Heart right ventricle (tissue), 16 donors: ENCODE data around the gene ADAM10. TPM values are rescaled to one million over a fixed set of nuclear protein-coding genes. Genes with fewer than 3 reads are reported as not detected.

Source experiments
- ATAC-seq, 8 donors: fragments of 200-7000 bp; cut with Tn5 transposase; one replicate each; pipeline ENCODE4 v1.9.1; 2020; ENCODE audit warnings: mild to moderate bottlenecking in 8 of 8, moderate library complexity in 8 of 8, moderate number of reproducible peaks in 1 of 8
- DNase-seq, 2 donors: peaks; one replicate each; pipeline ENCODE4 v3.0.0-alpha.2; 2020
- H3K27ac ChIP-seq, 10 donors: fragments of 200-600 bp; sonication (generic) in 2 of 10; one replicate each; pipeline versions ENCODE4 v1.5.0 to v1.8.0; 2020 to 2022; ENCODE audit warnings: mild to moderate bottlenecking in 3 of 10
- H3K27me3 ChIP-seq, 7 donors: fragments of 200-600 bp; one replicate each; pipeline ENCODE4 v1.8.0; 2021 to 2022; ENCODE audit warnings: mild to moderate bottlenecking in 2 of 7
- H3K36me3 ChIP-seq, 9 donors: fragments of 200-600 bp; sonication (generic) in 1 of 9; one replicate each; pipeline versions ENCODE4 v1.5.0 to v1.8.0; 2020 to 2022; ENCODE audit warnings: mild to moderate bottlenecking in 2 of 9
- H3K4me1 ChIP-seq, 9 donors: fragments of 200-600 bp; sonication (generic) in 1 of 9; one replicate each; pipeline versions ENCODE4 v1.5.0 to v1.8.0; 2020 to 2022; ENCODE audit warnings: mild to moderate bottlenecking in 4 of 9
- H3K4me3 ChIP-seq, 10 donors: fragments of 200-600 bp; sonication (generic) in 2 of 10; one replicate each; pipeline versions ENCODE4 v1.5.0 to v1.8.0; 2020 to 2022; ENCODE audit warnings: mild to moderate bottlenecking in 7 of 10, moderate library complexity in 2 of 10
- H3K9me3 ChIP-seq, 11 donors: fragments of 200-600 bp in 10 of 11; sonication (generic) in 2 of 11; one replicate each; pipeline versions ENCODE4 v1.5.0 to v1.8.0; 2013 to 2022; ENCODE audit warnings: mild to moderate bottlenecking in 2 of 11, control low read depth in 1 of 11, moderate library complexity in 1 of 11
- WGBS, 2 donors: extraction: QIAGEN DNeasy Blood & Tissue Kit; methylation state at CpG; one replicate each; pipeline ENCODE4 v1.1.7; 2013; ENCODE audit warnings: inconsistent platforms in 1 of 2; 5-methylcytosine and 5-hydroxymethylcytosine counted together
- intact Hi-C, 10 donors: fragments of 100-400 bp; cut with DNase I; formaldehyde crosslinking; loops; one replicate each; pipeline versions ENCODE4 v1.11.1 to v1.14.2; 2022
- polyA plus RNA-seq, 2 donors: library from polyadenylated mRNA; stranded (reverse); fragments of 200-250 nt; gene quantifications; one replicate each; pipeline ENCODE4 v1.2.3, GENCODE V29; 2013
- total RNA-seq, 10 donors: library from RNA; stranded (reverse); fragmentation: NEBNext Ultra II Directional in 3 of 10; extraction: Animal tissue kit (Norgen Biotek cat#: 25700) in 3 of 10; gene quantifications; one replicate each; pipeline versions ENCODE4 v1.2.1 to v1.2.4, GENCODE V29; 2021 to 2023
- TF ChIP-seq, protein P1 (sequence below), 9 donors: fragments of 200-600 bp; sonication (generic) in 2 of 9; IDR thresholded peaks; one replicate each; pipeline versions ENCODE4 v1.5.0 to v1.8.0; 2021 to 2022; ENCODE audit warnings: antibody characterized with exemption in 9 of 9, mild to moderate bottlenecking in 5 of 9, moderate library complexity in 1 of 9
- donor health status: Arrhythmogenic right ventricular cardiomyopathy.
- donor health status: ischemic (EF 13 %, LVEDD 7.1; RV severe dilation, severe dysfunction).
- donor health status: healthy with polysubstance abuse.
- donor health status: DM: no; HTN: yes; CAD: no.
- donor health status: DM: no; HTN: no; CAD: no.
- donor health status: ischemic (EF 25% LVEDD 6.9; RV normal size, moderate dysfunction).
- donor health status: ischemic (EF 25% LVEDD 5.7; RV mildly dilated, moderate dysfunction).
- donor health status: healthy.
- donor health status: DM: yes; HTN: yes; CAD: no.
- donor health status: Ischemic cardiomyopathy.
- donor health status: ischemic (EF 35%, LVEDD 5.7; RV mildly dilated, moderate dysfunction).
- donor health status: nonischemic (EF 11% LVEDD 7.7; RV severe dilation, severe dysfunction).
- donor health status: DM: yes; HTN: yes; CAD: no.
- donor health status: PGD.
- donor health status: ischemic (EF 29% LVEDD 5.4; RV normal size, mild dysfunction).
- donor health status: nonischemic (EF 23%, LVEDD 6.1; RV moderate dilation, normal function).

ADAM10 gene
- total and polyA plus RNA-seq, 12 donors = 10.2 to 110 (median 80.1) TPM

DNA sequence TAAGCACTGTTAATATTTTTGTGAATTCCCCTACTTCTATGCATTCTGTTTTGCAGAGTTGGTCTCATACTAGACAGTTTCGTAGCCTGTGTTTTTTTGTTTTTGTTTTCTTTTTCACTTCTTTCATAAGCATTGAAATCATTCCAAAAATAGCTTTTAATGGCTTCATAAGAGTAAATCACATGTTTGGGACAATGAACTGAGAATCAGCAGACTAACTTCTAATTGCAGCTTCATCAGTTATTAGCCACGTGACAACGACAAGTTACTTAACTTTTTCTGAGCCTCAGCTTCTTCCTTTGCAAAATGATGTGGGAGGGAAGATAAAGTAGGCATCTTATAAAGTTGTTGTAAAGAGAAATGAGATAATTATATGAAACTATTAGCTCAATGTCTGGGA is 193.0 kb downstream of the ADAM10 start:
- no peaks in the 10 kb centered on the region for H3K36me3 ChIP-seq
- no peaks in the 10 kb centered on the region for H3K9me3 ChIP-seq
- intact Hi-C loops = loop anchor here in 1 of 10 donors (10.0 kb wide), 1 partner anchor 182 kb away; no protein-coding TSS in a partner anchor
- DNase-seq (no peak), ATAC-seq (no peak)
- TF ChIP-seq, protein P1, sequence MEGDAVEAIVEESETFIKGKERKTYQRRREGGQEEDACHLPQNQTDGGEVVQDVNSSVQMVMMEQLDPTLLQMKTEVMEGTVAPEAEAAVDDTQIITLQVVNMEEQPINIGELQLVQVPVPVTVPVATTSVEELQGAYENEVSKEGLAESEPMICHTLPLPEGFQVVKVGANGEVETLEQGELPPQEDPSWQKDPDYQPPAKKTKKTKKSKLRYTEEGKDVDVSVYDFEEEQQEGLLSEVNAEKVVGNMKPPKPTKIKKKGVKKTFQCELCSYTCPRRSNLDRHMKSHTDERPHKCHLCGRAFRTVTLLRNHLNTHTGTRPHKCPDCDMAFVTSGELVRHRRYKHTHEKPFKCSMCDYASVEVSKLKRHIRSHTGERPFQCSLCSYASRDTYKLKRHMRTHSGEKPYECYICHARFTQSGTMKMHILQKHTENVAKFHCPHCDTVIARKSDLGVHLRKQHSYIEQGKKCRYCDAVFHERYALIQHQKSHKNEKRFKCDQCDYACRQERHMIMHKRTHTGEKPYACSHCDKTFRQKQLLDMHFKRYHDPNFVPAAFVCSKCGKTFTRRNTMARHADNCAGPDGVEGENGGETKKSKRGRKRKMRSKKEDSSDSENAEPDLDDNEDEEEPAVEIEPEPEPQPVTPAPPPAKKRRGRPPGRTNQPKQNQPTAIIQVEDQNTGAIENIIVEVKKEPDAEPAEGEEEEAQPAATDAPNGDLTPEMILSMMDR (IDR thresholded peaks at IDR 0.05) = no peak
- WGBS, 2 donors = 68 to 71% methylated on average over 3 of the region's 3 CpGs
- H3K27ac ChIP-seq = no peak overlapping the region
- H3K4me3 ChIP-seq = no peak overlapping the region
- H3K4me1 ChIP-seq = peaks cover 0 to 19% (median 0%) of the 10 kb centered on the region in 9 donors
- no peaks in the 10 kb centered on the region for H3K27me3 ChIP-seq

DNA sequence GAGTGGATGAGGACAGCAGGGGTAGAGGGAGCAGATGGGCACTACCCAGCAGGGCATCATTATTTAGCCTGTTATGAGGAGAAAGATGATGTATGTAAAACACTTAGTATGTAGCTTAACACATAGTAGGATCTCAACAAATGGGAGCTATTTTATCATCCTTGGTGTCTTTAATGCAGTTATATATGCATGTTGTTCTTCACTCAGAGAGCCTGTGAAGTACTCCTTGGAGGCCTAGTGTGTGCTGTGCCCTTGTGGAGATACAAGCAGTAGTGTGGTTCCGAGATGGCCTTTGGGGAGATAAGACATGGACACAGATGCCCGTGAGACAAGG is 193.5 kb downstream of the ADAM10 start:
- H3K4me3 ChIP-seq = no peak overlapping the region
- no peak overlapping the region for H3K27ac ChIP-seq
- H3K36me3 ChIP-seq = no peaks in the 10 kb centered on the region
- 73 to 82% methylated on average over 2 of the region's 2 CpGs for WGBS, 2 donors
- H3K4me1 ChIP-seq = peaks cover 0 to 24% (median 0%) of the 10 kb centered on the region in 9 donors
- intact Hi-C loops = loop anchor here in 1 of 10 donors (10.0 kb wide), 1 partner anchor 181 kb away; no protein-coding TSS in a partner anchor
- H3K27me3 ChIP-seq = no peaks in the 10 kb centered on the region
- no peaks in the 10 kb centered on the region for H3K9me3 ChIP-seq
- TF ChIP-seq, protein P1 (IDR thresholded peaks at IDR 0.05) = no peak
- no peak for ATAC-seq
- no peak for DNase-seq

DNA sequence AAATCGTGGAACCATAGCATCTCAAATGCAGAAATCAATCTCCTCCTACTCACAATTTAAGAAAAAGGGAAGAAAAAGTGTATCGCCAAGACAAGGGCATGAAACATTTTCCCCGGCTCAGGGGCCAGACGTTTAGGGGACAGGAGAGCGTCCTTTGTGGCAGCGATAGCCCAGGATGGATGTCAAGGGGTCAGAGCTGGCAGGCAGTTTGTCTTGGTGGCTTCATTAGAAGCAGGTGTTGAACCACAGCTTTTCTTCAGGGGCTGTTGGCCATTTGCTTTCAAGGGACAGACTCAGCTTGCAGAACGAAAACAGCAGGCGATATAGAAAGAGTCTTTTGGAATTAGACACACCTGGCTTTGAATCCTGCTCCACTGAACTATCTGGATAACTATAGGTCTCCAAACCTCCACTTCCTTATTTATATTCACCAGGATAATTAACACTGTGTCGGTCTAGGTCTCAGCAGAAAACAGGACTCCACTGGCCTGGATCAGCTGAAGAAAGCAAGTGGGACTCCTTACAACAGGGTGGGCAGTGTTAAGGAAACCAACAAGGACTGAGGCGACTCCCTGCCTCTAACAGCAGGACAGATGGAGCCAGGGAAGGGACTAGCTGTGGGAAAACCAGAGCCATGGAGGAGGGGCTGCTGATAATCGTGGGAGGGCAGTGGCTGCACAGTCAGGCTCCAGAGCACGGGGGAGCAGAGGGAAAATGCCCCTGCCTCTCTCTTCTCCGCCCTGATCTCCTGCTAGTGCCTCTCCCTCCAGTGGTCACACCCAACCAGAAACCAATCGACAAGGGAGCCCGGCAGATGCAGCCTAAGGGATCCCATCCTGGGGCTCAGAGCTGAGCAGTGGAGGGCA is 194.1 kb downstream of the ADAM10 start:
- no peaks in the 10 kb centered on the region for H3K27me3 ChIP-seq
- peaks cover 0 to 25% (median 0%) of the 10 kb centered on the region in 9 donors for H3K4me1 ChIP-seq
- H3K36me3 ChIP-seq = no peaks in the 10 kb centered on the region
- H3K4me3 ChIP-seq = no peak overlapping the region
- no peak overlapping the region for H3K27ac ChIP-seq
- TF ChIP-seq, protein P1 (IDR thresholded peaks at IDR 0.05) = no peak
- intact Hi-C loops = loop anchor here in 1 of 10 donors (10.0 kb wide), 1 partner anchor 181 kb away; no protein-coding TSS in a partner anchor
- ATAC-seq (no peak), DNase-seq (no peak)
- WGBS, 2 donors = 76% methylated on average over 15 of the region's 15 CpGs
- no peaks in the 10 kb centered on the region for H3K9me3 ChIP-seq

DNA sequence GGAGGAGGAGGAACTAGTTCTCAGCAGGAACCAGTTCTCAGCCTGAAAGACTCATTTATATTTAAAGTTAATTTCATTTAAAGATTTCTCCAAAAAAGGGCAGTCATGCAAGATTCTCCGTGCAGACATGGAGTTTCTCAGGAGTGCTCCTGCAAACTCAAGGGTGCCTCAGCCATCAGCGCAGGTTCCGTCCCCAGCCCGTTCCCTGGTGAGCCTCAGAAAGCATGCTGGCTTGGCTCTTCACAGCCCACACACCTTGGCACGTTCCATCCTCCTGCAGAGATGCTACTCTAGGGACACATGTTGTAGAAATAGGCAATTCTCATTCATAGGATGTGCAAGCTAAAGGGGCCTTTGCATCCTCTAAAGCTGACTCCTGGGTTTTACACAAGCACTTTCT is 194.7 kb downstream of the ADAM10 start:
- Histone ChIP-seq H3K9me3 (no peaks in the 10 kb centered on the region), H3K27me3 (no peaks in the 10 kb centered on the region), H3K27ac (no peak overlapping the region), H3K4me3 (no peak overlapping the region), H3K4me1 (peaks cover 0 to 25% (median 6%) of the 10 kb centered on the region in 9 donors), H3K36me3 (no peaks in the 10 kb centered on the region)
- TF ChIP-seq, protein P1 (IDR thresholded peaks at IDR 0.05) = no peak
- DNase-seq (no peak), ATAC-seq (no peak)
- 79 to 96% methylated on average over 5 of the region's 5 CpGs for WGBS, 2 donors
- intact Hi-C loops = loop anchor here in 1 of 10 donors (5.0 to 10.0 kb wide), 2 partner anchors 112 to 180 kb away; no protein-coding TSS in a partner anchor
